Gastrocnemius medialis (tissue), 4 donors: ENCODE measurements around the gene FAM222B. TPM values are rescaled to one million over a fixed set of nuclear protein-coding genes. Genes with fewer than 3 reads are reported as not detected.
A peak's percentile ranks its signal among the peaks of the same experiment; 100 is the strongest.
"Not testable (repeated sequence)": the region's sequence is repeated elsewhere in the genome, so short reads cannot be mapped to it uniquely, and the experiment has no call there.

Experiments used
- ATAC-seq, 2 donors: fragments of 150-250 bp; one replicate each; pipeline ENCODE4 v1.9.1; 2016
- DNase-seq, 2 donors: peaks; one replicate each; pipeline ENCODE4 v3.0.0-alpha.2; 2019
- H3K27ac ChIP-seq, 4 donors: fragments of 200-600 bp; sonication (generic); 1 replicate in 1 of 4; 2 replicates in 3 of 4; pipeline ENCODE4 v1.5.1; 2016 to 2018; ENCODE audit warnings: mild to moderate bottlenecking in 2 of 4, moderate library complexity in 1 of 4
- H3K27me3 ChIP-seq, 3 donors: fragments of 200-600 bp; sonication (generic) in 2 of 3; 1 replicate in 1 of 3; 2 replicates in 2 of 3; pipeline versions ENCODE4 v1.5.1 to v1.6.0; 2016 to 2019; ENCODE audit warnings: mild to moderate bottlenecking in 1 of 3, moderate library complexity in 1 of 3
- H3K36me3 ChIP-seq, 2 donors: fragments of 200-600 bp; sonication (generic) in 1 of 2; one replicate each; pipeline ENCODE4 v1.5.1; 2017 to 2018
- H3K4me1 ChIP-seq, 2 donors: fragments of 200-600 bp; sonication (generic) in 1 of 2; one replicate each; pipeline ENCODE4 v1.5.1; 2016 to 2017; ENCODE audit warnings: mild to moderate bottlenecking in 2 of 2
- H3K4me3 ChIP-seq, 4 donors: fragments of 200-600 bp; sonication (generic) in 3 of 4; 1 replicate in 1 of 4; 2 replicates in 3 of 4; pipeline ENCODE4 v1.5.1; 2016 to 2019; ENCODE audit warnings: mild to moderate bottlenecking in 2 of 4
- H3K9me3 ChIP-seq, 3 donors: fragments of 200-600 bp; sonication (generic) in 2 of 3; 1 replicate in 1 of 3; 2 replicates in 2 of 3; pipeline ENCODE4 v1.5.1; 2016 to 2019
- CTCF ChIP-seq, 5 experiments: fragments of 450-650 bp in 3 of 5; fragments of 200-600 bp in 2 of 5; sonication (generic) in 2 of 5; IDR thresholded peaks in 4 of 5; conservative IDR thresholded peaks in 1 of 5; 1 replicate in 4 of 5; 2 replicates in 1 of 5; pipeline ENCODE4 v1.5.1; 2016 to 2019; ENCODE audit warnings: antibody characterized with exemption in 5 of 5, mild to moderate bottlenecking in 3 of 5, moderate library complexity in 3 of 5
- POLR2A ChIP-seq, 2 donors: fragments of 450-650 bp; IDR thresholded peaks; one replicate each; pipeline ENCODE4 v1.6.1; 2017; ENCODE audit warnings: antibody characterized with exemption in 2 of 2, mild to moderate bottlenecking in 2 of 2, moderate library complexity in 2 of 2
- in situ Hi-C, 4 donors: fragments of 200-750 bp; cut with MboI; loops; one replicate each; pipeline versions ENCODE4 v1.15.0 to v1.8.0; 2017; ENCODE audit warnings: low sequenced_read_pairs in 4 of 4
- intact Hi-C: fragments of 100-400 bp; cut with DNase I; formaldehyde crosslinking; loops from one replicate; pipeline ENCODE4 v1.15.1; 2023; ENCODE audit warnings: low total_unique reads
- total RNA-seq, 4 donors: library from RNA; depleted of rRNA; stranded (reverse); fragments of >200 nt; gene quantifications; one replicate each; pipeline versions ENCODE4 v1.1.0 to v1.2.3, GENCODE V29; 2016

FAM222B gene
- total RNA-seq, 4 donors from 2014 or later: 36.2 to 82.6 (median 66.8) TPM

GRCh38 chr17:28725660-28726225, 116.8 kb downstream of the FAM222B start:
- Histone ChIP-seq H3K9me3 (no peaks in the 10 kb centered on the region), H3K27me3 (no peaks in the 10 kb centered on the region), H3K27ac (peak overlapping the region in 2 of 4 donors; percentile 31 to 98), H3K4me1 (peaks cover 41 to 43% of the 10 kb centered on the region in 2 donors), H3K4me3 (peak overlapping the region; percentile 70 to 92 (median 80)), H3K36me3 (peaks cover 6 to 41% of the 10 kb centered on the region in 2 donors)
- ATAC-seq: no peak
- no peak for DNase-seq
- intact Hi-C loops (loop anchor here (1.0 to 5.0 kb wide), 4 partner anchors 25 to 387 kb away; partner anchors contain the start of gene FLOT2), in situ Hi-C loops (no loop called here)
- no peak for TF ChIP-seq CTCF (IDR thresholded peaks at IDR 0.05 in 4 of 5, conservative IDR thresholded peaks at IDR 0.05 in 1 of 5)
- peak in 1 of 2 donors; percentile 30 for TF ChIP-seq POLR2A (IDR thresholded peaks at IDR 0.05)

- Histone ChIP-seq H3K27me3 (no peaks in the 10 kb centered on the region), H3K4me3 (peak overlapping the region in 2 of 4 donors; percentile 70 to 88), H3K4me1 (peaks cover 45 to 47% of the 10 kb centered on the region in 2 donors), H3K36me3 (peaks cover 6 to 42% of the 10 kb centered on the region in 2 donors), H3K9me3 (no peaks in the 10 kb centered on the region), H3K27ac (peak overlapping the region in 1 of 4 donors; percentile 31)
- intact Hi-C loops (loop anchor here (5.0 kb wide), 3 partner anchors 37 to 387 kb away; partner anchors contain the start of gene FLOT2), in situ Hi-C loops (no loop called here)
- ATAC-seq (no peak), DNase-seq (no peak)
- TF ChIP-seq POLR2A (IDR thresholded peaks at IDR 0.05) (no peak), CTCF (IDR thresholded peaks at IDR 0.05 in 4 of 5, conservative IDR thresholded peaks at IDR 0.05 in 1 of 5) (no peak)
Observed at GRCh38 chr17:28725166-28725659, 117.4 kb downstream of the FAM222B start.

- peaks cover 6 to 42% of the 10 kb centered on the region in 2 donors for H3K36me3 ChIP-seq
- TF ChIP-seq CTCF (IDR thresholded peaks at IDR 0.05 in 4 of 5, conservative IDR thresholded peaks at IDR 0.05 in 1 of 5) (no peak), POLR2A (IDR thresholded peaks at IDR 0.05) (no peak)
- H3K9me3 ChIP-seq: no peaks in the 10 kb centered on the region
- peaks cover 45 to 47% of the 10 kb centered on the region in 2 donors for H3K4me1 ChIP-seq
- intact Hi-C loops: loop anchor here (5.0 kb wide), 3 partner anchors 38 to 388 kb away; partner anchors contain the start of gene FLOT2
- H3K4me3 ChIP-seq: no peak overlapping the region
- ATAC-seq: no peak
- no peaks in the 10 kb centered on the region for H3K27me3 ChIP-seq
- in situ Hi-C loops: no loop called here
- no peak for DNase-seq
- no peak overlapping the region for H3K27ac ChIP-seq
Observed at GRCh38 chr17:28724500-28725165, 118.0 kb downstream of the FAM222B start.

- H3K27me3 ChIP-seq, ATAC-seq, in situ Hi-C loops, DNase-seq, H3K4me3 ChIP-seq, H3K9me3 ChIP-seq, intact Hi-C loops, H3K27ac ChIP-seq: not testable (repeated sequence)
- Histone ChIP-seq H3K4me1 (peaks cover 47 to 49% of the 10 kb centered on the region in 2 donors), H3K36me3 (peaks cover 6 to 42% of the 10 kb centered on the region in 2 donors)
Observed at GRCh38 chr17:28723836-28724499, 118.6 kb downstream of the FAM222B start.
